Ovary (tissue), 3 donors: Measurements from ENCODE around the gene GOLGA6L10.

ENCODE experiments used
- POLR2A ChIP-seq: fragments of 450-650 bp; IDR thresholded peaks from one replicate; pipeline ENCODE4 v1.6.1; 2017; ENCODE audit warnings: antibody characterized with exemption, mild to moderate bottlenecking, moderate library complexity
- TF ChIP-seq, protein P1 (sequence below), 3 donors: fragments of 450-650 bp in 2 of 3; fragments of 200-600 bp in 1 of 3; IDR thresholded peaks; one replicate each; pipeline versions ENCODE4 v1.5.1 to v1.8.0; 2016 to 2022; ENCODE audit warnings: antibody characterized with exemption in 3 of 3, mild to moderate bottlenecking in 1 of 3
- donor health status: DM: no; HTN: no; CAD: no.

DNA sequence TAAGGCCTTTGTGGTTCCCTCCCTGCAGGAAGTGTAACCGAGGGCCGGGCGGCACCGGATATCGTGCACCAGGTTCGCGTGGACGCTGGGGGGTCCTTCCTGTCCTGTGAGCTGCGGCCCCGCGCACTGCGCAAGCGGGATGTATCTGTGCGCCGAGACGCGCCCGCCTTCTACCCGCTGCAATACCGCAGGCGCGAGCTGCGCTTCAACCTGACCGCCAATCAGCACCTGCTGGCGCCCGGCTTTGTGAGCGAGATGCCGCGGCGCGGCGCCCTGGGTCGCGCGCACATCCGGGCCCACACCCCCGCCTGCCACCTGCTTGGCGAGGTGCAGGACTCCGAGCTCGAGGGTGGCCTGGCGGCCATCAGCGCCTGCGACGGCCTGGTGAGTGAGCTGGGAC lies 50.8 kb downstream of the GOLGA6L10 start:
- TF ChIP-seq, protein P1, sequence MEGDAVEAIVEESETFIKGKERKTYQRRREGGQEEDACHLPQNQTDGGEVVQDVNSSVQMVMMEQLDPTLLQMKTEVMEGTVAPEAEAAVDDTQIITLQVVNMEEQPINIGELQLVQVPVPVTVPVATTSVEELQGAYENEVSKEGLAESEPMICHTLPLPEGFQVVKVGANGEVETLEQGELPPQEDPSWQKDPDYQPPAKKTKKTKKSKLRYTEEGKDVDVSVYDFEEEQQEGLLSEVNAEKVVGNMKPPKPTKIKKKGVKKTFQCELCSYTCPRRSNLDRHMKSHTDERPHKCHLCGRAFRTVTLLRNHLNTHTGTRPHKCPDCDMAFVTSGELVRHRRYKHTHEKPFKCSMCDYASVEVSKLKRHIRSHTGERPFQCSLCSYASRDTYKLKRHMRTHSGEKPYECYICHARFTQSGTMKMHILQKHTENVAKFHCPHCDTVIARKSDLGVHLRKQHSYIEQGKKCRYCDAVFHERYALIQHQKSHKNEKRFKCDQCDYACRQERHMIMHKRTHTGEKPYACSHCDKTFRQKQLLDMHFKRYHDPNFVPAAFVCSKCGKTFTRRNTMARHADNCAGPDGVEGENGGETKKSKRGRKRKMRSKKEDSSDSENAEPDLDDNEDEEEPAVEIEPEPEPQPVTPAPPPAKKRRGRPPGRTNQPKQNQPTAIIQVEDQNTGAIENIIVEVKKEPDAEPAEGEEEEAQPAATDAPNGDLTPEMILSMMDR (IDR thresholded peaks at IDR 0.05), result no peak
- no peak for TF ChIP-seq POLR2A
